Thyroid gland (tissue), 4 donors: ENCODE measurements around the gene PRKRA.

Experiments
- POLR2A ChIP-seq, 2 donors: fragments of 450-650 bp; IDR thresholded peaks; one replicate each; pipeline ENCODE4 v1.6.1; 2017; ENCODE audit warnings: antibody characterized with exemption in 2 of 2, mild to moderate bottlenecking in 2 of 2, moderate library complexity in 1 of 2
- TF ChIP-seq, protein P1 (sequence below), 6 experiments: fragments of 200-600 bp in 3 of 6; fragments of 450-650 bp in 3 of 6; sonication (generic) in 3 of 6; IDR thresholded peaks; one replicate each; pipeline ENCODE4 v1.5.1; 2016 to 2019; ENCODE audit warnings: antibody characterized with exemption in 6 of 6, mild to moderate bottlenecking in 2 of 6, inconsistent platforms in 1 of 6, moderate library complexity in 1 of 6

DNA sequence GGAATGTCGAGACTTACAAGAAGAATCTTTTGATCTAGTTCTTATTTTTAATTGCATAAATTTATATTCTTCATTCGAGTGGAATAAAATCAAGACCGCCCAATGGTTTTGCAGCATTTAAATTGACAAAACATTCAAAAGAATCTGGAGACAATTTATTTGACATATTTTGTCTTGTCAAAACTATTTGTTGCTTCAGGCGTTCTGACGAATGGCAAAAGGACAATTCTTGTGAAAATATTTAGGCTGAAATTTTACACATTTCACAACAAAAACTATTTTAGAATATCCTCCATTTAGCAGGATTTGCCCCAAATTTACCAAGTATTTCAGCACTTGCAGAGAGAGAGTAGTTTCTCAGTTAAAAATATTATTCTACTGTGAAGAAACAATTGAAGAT lies 41.7 kb downstream of the PRKRA start:
- TF ChIP-seq, protein P1, sequence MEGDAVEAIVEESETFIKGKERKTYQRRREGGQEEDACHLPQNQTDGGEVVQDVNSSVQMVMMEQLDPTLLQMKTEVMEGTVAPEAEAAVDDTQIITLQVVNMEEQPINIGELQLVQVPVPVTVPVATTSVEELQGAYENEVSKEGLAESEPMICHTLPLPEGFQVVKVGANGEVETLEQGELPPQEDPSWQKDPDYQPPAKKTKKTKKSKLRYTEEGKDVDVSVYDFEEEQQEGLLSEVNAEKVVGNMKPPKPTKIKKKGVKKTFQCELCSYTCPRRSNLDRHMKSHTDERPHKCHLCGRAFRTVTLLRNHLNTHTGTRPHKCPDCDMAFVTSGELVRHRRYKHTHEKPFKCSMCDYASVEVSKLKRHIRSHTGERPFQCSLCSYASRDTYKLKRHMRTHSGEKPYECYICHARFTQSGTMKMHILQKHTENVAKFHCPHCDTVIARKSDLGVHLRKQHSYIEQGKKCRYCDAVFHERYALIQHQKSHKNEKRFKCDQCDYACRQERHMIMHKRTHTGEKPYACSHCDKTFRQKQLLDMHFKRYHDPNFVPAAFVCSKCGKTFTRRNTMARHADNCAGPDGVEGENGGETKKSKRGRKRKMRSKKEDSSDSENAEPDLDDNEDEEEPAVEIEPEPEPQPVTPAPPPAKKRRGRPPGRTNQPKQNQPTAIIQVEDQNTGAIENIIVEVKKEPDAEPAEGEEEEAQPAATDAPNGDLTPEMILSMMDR (IDR thresholded peaks at IDR 0.05) = no peak
- no peak for TF ChIP-seq POLR2A (IDR thresholded peaks at IDR 0.05)
